DMS79 (cell line): ENCODE data around the gene MGLL.

Experiments used
- DNase-seq: peaks from one replicate; lab custom pipeline; 2025; lab: John Stamatoyannopoulos, UW

The MGLL gene

GRCh38 chr3:127722091-127722784, 100.1 kb downstream of the MGLL start:
- peak; percentile 75 for DNase-seq

GRCh38 chr3:127720985-127721935, 101.1 kb downstream of the MGLL start:
- DNase-seq = peak; percentile 77

DNA sequence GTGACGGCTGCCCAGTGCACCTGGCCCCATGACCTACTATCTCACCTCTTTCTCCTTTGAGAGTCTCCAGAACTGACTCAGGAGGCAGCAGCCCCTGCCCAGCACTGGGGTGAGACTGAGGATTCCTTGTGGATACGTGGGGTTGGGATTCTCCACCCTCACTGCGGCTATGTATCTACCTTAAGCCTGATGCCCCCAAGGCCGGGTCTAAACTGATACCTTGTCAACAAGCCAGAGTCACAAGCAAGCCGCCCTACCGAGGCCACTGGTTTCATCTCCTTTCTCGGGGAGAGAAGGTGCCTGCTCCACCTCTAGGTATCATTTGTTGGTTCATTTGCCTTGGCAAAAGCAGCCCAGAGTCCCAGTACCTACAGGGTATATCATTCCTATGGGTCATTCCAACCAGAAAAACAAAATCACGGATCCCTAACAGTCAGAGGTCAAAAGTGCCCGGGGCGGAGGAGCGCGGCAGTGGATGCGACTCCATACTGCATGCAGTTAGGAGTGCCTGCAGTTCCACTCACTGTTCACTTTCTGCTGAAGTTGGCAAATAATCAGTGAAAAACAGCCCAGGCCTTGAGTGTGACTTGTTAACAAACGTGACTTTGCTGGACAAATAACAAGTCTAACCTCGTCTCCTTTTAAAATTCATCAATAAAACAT, 102.0 kb downstream of the MGLL start:
- DNase-seq = no peak

GRCh38 chr3:127719369-127719768, 102.9 kb downstream of the MGLL start:
- DNase-seq = no peak

- no peak for DNase-seq
Measured at GRCh38 chr3:127718916-127719290, 103.4 kb downstream of the MGLL start.

DNA sequence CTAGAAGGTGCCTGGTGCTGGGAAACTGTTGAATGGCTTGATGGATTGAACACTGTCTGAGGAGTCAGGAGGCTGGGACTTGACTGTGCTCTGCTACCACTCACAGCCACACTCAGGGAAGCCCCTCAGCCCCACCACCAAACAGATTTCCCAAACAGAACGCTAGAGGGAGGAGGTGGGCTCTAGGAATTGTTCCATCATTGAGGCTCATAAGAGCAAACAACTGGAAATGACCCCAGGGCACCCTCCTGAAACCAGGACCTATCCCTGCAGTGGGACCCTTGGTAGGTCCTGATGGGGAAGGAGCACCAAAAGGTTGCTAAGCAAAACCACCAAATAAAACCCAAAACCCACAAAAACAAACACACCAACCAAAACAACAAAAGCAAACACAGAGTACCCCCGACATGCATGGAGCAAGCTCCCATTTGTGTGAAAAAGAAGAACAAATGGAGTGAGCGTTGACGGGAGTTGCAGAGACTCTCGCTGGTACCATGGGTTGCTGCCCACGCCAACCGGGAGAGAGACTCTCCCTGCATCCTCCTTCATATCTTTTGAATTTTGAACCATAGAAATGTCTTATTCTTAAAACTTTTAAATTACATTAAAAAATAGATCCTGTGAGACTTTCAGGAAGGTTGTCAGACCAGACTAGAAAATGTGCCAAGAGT, 103.9 kb downstream of the MGLL start:
- DNase-seq = no peak

- no peak for DNase-seq
Measured at GRCh38 chr3:127717357-127718244, 104.7 kb downstream of the MGLL start.

- no peak for DNase-seq
Measured at GRCh38 chr3:127716384-127716783, 105.9 kb downstream of the MGLL start.

GRCh38 chr3:127715532-127715931, 106.8 kb downstream of the MGLL start:
- DNase-seq = no peak

- DNase-seq = no peak
Measured at GRCh38 chr3:127714866-127715265, 107.4 kb downstream of the MGLL start.

DNA sequence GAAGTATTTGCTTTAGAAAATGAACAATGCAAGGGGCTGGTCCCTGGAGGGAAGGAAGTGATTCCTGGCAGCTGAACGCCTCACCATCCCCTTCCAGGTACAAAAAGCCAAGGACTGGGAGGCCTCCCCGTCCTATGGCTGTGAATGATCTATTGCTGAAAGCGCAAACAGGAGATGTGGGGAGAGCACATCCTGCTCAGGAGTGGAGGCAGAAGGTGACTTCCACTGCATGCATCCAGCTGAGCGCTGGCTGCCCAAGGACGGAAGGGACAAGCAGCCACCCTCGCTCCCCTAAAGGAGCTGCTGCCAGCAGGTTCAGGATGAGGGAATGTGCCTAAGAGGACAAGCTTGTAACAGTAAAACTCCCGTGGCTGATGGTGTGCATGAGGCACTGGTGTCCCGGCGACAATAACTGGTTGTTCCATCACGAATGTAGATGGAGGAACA, 108.2 kb downstream of the MGLL start:
- DNase-seq = peak; percentile 55

DNA sequence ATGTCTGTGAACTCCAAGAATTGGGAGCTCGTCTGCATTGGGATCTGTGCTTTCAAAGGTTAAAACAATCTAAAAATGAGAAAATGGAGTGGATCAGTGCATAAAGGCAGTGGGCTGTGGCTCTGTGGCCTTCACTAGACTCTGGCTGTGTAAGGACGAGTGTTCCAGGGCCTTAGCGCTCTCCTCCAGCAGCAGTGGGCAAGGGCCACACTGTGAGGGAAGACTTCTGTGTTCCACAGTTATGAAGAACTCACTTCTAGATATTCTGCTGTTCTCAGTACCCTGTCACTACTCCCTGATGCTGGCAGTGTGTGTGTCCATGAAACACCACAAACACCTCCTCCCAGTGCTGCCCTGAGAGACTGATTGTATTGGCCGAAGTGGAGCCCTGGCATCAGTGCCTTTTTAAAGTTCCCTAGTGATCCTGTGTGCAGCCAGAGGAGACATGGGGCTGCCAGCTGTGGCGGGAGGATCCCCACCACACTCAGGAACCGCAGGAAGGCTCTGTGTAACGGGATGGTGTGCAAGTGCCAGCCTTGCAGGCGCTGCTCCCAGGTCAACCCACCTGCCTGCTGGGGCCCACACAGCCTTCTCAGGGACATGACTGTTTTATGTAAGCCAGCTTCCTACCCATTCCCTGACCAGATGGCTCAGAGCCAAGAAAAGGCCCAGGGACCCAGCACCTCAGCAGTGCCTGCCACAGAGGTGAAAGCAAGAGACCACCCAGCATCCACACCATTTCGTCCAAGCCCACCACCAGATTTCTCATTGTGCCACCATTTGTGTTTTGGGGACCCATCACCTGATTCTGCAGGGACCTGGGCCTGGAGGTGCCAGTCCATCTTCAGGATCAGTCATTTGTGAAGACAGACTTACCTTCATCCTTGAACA, 109.2 kb downstream of the MGLL start:
- DNase-seq = peak; percentile 26

DNA sequence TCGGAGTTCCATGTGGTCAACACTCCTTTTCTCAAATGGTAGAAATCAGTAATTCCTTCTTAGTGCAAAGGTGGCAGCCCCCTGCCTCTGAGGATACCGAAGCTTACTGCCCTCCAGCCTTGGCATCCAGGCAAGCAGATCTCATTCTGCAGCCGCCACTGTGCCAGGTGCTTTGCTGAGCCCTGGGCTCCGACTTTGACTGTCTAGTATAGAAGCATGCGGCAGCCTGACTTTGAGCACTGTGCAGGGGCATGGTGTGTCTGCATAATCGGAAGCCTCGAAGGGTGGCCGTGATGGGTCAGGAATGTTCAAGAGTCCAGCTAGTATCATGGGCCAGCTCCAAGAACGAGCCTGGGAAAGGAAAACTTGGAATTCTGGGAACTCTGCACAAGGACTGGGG, 109.9 kb downstream of the MGLL start:
- no peak for DNase-seq

GRCh38 chr3:127711896-127712295, 110.4 kb downstream of the MGLL start:
- DNase-seq = no peak

DNA sequence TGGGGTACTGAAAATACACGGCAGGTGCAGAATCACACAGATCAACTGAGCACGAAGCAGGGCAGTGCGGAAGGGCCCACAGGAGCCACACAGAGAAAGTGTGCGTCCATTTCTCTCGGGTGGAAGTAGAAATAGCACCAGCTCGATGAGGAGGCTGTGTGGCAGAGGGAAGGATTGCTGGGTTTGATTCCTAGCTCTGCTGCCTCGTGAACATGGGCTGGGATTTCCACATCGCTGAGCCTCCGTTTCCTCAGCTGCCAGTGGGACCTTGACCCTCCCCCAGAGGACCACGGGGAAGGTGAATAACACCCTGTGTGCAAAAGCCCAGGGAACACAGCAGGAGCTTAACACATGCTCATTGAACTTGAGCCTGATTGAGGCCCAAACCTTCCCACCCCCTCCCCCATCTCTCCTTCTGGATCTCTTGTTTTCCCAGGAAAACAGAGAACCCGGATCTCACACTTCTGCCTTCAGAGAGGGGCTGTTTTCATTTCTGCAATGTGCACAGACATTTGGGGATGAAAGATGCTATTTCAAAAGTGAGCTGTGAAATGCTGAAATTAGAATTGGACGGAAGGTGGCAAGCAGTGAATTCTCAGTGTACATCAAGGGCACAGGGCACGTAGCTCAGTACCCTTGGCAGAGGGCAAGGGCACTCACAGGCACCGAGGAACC, 111.2 kb downstream of the MGLL start:
- DNase-seq = no peak

DNA sequence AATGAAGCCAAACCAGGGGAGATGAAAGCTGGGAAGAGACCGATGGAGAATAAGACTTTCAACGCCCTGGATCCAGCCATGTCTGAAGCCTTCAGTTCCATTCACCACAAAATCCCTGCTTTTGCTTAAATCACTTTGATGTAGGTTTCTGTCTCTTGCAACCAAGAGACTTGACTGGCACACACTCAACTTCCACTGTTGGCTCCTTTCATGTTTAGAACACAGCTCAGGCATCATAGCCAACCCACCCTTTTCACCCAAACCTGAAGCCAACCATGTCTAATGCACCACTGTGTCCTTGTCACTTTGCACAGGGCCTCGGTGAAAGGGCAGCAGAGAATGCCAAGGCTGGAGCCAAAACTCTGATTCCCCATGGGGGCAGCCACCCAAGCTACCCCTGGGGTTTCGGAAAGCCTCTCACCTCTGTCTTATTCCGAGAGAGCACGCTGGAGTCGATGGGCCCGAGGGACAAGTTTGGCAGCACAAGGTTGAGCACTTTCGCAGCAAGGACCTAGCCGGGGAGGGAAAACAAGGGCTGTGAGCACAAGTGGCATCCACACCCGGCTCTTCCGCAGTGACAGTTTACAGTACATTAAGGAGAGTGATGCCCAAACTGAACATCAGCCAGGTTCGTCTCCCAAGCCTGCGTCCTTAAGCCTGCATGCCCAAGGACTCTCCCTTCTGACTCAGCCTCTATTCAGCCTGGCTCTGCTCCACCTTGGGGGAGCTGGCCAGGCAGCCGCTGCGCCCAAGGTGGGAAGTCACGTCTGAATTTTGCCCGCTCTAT, 112.0 kb downstream of the MGLL start:
- no peak for DNase-seq

DNA sequence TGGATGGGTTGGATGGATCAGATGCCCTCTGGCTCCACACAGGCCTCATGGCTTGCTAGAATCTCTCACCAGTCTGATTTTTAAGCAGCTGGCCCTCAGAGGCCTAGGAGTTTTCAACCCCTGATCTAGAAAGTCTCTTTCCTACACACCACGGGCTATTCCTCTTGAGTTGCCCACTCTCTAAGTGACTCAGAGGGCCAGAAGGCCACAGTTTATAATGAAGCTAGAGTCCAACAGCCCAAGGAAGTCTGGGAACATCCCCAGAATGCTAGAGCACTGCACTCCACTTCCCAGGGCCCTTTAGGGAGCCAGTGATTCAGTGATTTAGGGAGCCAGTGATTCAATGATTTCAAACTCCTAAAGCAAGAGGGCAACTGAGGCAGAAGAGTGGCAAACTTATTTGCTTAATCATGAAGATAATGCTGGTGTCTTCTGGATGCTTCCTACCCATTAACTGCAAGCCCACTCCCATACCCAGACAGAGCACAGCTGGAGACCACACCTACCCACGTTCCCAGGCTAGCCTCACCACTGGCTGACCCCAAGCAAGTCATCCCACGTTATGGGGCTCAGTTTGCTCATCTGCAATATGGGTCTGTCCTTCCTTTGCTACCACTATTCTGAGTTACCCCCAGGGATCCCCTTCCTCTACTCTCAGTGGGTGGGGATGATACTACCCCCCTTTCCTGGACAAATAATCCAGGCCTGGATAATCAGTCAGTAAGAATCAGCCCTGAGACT, 112.8 kb downstream of the MGLL start:
- DNase-seq = no peak

DNA sequence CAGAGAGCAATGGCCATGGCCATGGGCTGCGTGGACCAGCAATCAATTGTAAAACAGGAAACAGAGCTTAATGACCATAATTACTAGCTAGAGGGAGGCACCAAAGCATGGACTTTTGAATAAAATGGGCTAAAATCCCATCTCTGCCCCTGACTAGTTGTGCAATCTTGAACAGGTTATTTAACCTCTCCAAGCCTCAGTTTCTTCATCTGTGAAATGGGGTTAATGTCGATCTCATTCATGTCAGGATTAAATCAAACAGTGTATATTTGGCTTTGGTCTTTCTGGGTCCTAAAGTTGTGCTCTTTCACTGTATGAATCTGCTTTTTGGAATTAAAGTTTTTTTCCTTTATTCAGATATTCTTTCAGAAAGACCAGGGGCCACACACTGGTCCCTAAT, 113.5 kb downstream of the MGLL start:
- DNase-seq = no peak
